ENCODE results near the gene GTF2F2. TPM values are rescaled to one million over a fixed set of nuclear protein-coding genes. Genes with fewer than 3 reads are reported as not detected.

The GTF2F2 gene
- total and polyA plus RNA-seq, 2 donors (not counting 3 experiments of a cell fraction or from before 2014, with no cell fraction given), result 7.5 to 23.6 TPM

DNA sequence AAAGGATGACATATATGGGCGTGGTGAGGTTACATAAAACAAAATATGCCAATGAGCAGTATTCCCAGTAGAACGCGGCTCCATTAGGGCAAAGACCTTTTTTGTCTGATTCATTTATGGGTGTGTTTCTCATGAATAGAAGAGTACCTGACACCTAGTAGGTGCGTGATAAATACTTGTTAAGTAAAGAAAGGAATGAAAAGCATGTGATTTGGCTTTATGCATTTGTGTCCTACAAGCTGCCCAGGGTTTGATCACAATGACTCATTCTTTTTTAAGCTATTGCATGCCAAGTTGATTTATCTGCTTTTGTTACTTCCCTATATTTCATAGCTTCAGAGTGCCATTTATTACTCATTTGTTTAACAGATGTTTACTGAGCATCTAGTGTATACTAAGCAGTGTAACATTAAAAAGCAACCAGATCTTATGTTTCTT lies 99.6 kb downstream of the GTF2F2 start:
- POLR2A ChIA-PET, result no interaction called here
- peak; percentile 86 for DNase-seq (ENCODE audit: low read depth, low spot score)
- H3K4me1 ChIP-seq (ENCODE audit: control insufficient read depth, extremely low read depth, insufficient read depth, low read length), result peaks cover 18% of the 10 kb centered on the region
- no peak overlapping the region for H3K9ac ChIP-seq (replicated peaks; ENCODE audit: extremely low read depth, insufficient read depth, low read length)
- H3K36me3 ChIP-seq (ENCODE audit: control insufficient read depth in 2 of 2, extremely low read depth in 1 of 2, insufficient read depth in 2 of 2, low read length in 2 of 2), result no peaks in the 10 kb centered on the region
- TF ChIP-seq FOS (IDR thresholded peaks at IDR 0.05; ENCODE audit: borderline replicate concordance, insufficient read depth, low read length) (peak; percentile 71), JUN (IDR thresholded peaks at IDR 0.05; ENCODE audit: borderline replicate concordance, insufficient read depth, insufficient read length, low read depth) (peak; percentile 78), EZH2 (IDR thresholded peaks at IDR 0.05; ENCODE audit: borderline replicate concordance, low read depth, low read length, severe bottlenecking) (no peak)
- TF ChIP-seq, protein P1, sequence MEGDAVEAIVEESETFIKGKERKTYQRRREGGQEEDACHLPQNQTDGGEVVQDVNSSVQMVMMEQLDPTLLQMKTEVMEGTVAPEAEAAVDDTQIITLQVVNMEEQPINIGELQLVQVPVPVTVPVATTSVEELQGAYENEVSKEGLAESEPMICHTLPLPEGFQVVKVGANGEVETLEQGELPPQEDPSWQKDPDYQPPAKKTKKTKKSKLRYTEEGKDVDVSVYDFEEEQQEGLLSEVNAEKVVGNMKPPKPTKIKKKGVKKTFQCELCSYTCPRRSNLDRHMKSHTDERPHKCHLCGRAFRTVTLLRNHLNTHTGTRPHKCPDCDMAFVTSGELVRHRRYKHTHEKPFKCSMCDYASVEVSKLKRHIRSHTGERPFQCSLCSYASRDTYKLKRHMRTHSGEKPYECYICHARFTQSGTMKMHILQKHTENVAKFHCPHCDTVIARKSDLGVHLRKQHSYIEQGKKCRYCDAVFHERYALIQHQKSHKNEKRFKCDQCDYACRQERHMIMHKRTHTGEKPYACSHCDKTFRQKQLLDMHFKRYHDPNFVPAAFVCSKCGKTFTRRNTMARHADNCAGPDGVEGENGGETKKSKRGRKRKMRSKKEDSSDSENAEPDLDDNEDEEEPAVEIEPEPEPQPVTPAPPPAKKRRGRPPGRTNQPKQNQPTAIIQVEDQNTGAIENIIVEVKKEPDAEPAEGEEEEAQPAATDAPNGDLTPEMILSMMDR (IDR thresholded peaks at IDR 0.05; ENCODE audit: extremely low read depth in 1 of 2, insufficient read depth in 1 of 2, low read depth in 1 of 2, low read length in 2 of 2), result no peak
- H2AFZ ChIP-seq (ENCODE audit: low read depth, low read length), result peak overlapping the region; percentile 9
- H3K4me3 ChIP-seq (replicated peaks in 1 of 3; ENCODE audit: insufficient read depth in 1 of 3, low read depth in 1 of 3, low read length in 3 of 3), result no peak overlapping the region
- peak overlapping the region; percentile 84 for H3K4me2 ChIP-seq (ENCODE audit: insufficient read depth, low read length)
- intact Hi-C loops (cut with micrococcal nuclease), result no loop called here
- no peaks in the 10 kb centered on the region for H3K9me1 ChIP-seq (replicated peaks; ENCODE audit: control insufficient read depth, extremely low read depth, insufficient read depth, low read length)
- H4K20me1 ChIP-seq (replicated peaks; ENCODE audit: control insufficient read depth, extremely low read depth, insufficient read depth, low read length), result no peaks in the 10 kb centered on the region
- CTCF ChIA-PET, result interaction anchor here (0.8 to 1.8 kb wide), 7 partner anchors 12 to 173 kb away, joined by 3 to 11 read pairs (median 3); partner anchors contain the start of gene KCTD4
- no TSS peak for BruUV-seq (replicated peaks)
- FAIRE-seq, result peak; percentile 83
- no peaks in the 10 kb centered on the region for H3K27me3 ChIP-seq (ENCODE audit: control insufficient read depth in 2 of 2, insufficient read depth in 2 of 2, low read length in 2 of 2)
- H3K79me2 ChIP-seq (ENCODE audit: control insufficient read depth, insufficient read depth, low read length), result peaks cover 1% of the 10 kb centered on the region
- H3K27ac ChIP-seq (ENCODE audit: insufficient read depth, low read depth, low read length), result peak overlapping the region; percentile 28
- H3K9me3 ChIP-seq (replicated peaks; ENCODE audit: control insufficient read depth, insufficient read depth, low read length), result no peaks in the 10 kb centered on the region
- dilution Hi-C loops (cut with MboI; ENCODE audit: extremely low pct_ligation_motif_present, low sequenced_read_pairs), result no loop called here

DNA sequence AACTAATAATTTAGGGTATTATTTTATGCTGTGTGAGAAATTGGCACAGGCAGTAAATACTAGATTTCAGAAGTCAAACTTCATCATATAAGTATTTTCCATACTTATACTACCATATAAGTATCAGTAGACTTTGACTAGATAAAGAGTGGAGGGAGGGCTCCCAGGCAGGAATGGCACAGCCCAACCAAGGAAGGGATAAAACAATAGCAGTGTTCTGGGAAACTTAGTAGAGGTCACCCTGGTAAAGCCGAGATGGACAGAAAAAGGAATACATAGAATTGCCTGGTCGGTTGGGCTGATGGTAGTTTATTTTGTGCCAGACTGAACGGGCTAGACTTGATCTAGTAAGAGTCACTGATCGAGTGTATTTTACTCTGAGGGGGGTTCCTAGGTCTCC lies 100.1 kb downstream of the GTF2F2 start:
- no peak for FAIRE-seq
- Histone ChIP-seq H3K27me3 (ENCODE audit: control insufficient read depth in 2 of 2, insufficient read depth in 2 of 2, low read length in 2 of 2) (no peaks in the 10 kb centered on the region), H3K36me3 (ENCODE audit: control insufficient read depth in 2 of 2, extremely low read depth in 1 of 2, insufficient read depth in 2 of 2, low read length in 2 of 2) (no peaks in the 10 kb centered on the region), H2AFZ (ENCODE audit: low read depth, low read length) (no peak overlapping the region), H3K9me1 (replicated peaks; ENCODE audit: control insufficient read depth, extremely low read depth, insufficient read depth, low read length) (no peaks in the 10 kb centered on the region), H3K4me2 (ENCODE audit: insufficient read depth, low read length) (peak overlapping the region; percentile 84), H3K4me1 (ENCODE audit: control insufficient read depth, extremely low read depth, insufficient read depth, low read length) (peaks cover 18% of the 10 kb centered on the region), H3K79me2 (ENCODE audit: control insufficient read depth, insufficient read depth, low read length) (peaks cover 1% of the 10 kb centered on the region), H3K9me3 (replicated peaks; ENCODE audit: control insufficient read depth, insufficient read depth, low read length) (no peaks in the 10 kb centered on the region), H4K20me1 (replicated peaks; ENCODE audit: control insufficient read depth, extremely low read depth, insufficient read depth, low read length) (no peaks in the 10 kb centered on the region), H3K27ac (ENCODE audit: insufficient read depth, low read depth, low read length) (peak overlapping the region; percentile 2), H3K9ac (replicated peaks; ENCODE audit: extremely low read depth, insufficient read depth, low read length) (no peak overlapping the region), H3K4me3 (replicated peaks in 1 of 3; ENCODE audit: insufficient read depth in 1 of 3, low read depth in 1 of 3, low read length in 3 of 3) (no peak overlapping the region)
- intact Hi-C loops (cut with micrococcal nuclease) (no loop called here), dilution Hi-C loops (cut with MboI; ENCODE audit: extremely low pct_ligation_motif_present, low sequenced_read_pairs) (no loop called here)
- TF ChIP-seq, protein P2, sequence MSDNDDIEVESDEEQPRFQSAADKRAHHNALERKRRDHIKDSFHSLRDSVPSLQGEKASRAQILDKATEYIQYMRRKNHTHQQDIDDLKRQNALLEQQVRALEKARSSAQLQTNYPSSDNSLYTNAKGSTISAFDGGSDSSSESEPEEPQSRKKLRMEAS (IDR thresholded peaks at IDR 0.05; ENCODE audit: insufficient read depth, insufficient read length), result no peak
- no peak for TF ChIP-seq JUN (IDR thresholded peaks at IDR 0.05; ENCODE audit: borderline replicate concordance, insufficient read depth, insufficient read length, low read depth)
- TF ChIP-seq GATA2 (IDR thresholded peaks at IDR 0.05; ENCODE audit: insufficient read depth, insufficient read length, low read depth, low read length), result no peak
- TF ChIP-seq EZH2 (IDR thresholded peaks at IDR 0.05; ENCODE audit: borderline replicate concordance, low read depth, low read length, severe bottlenecking), result no peak
- no peak for TF ChIP-seq FOS (IDR thresholded peaks at IDR 0.05; ENCODE audit: borderline replicate concordance, insufficient read depth, low read length)
- TF ChIP-seq POLR2A (IDR thresholded peaks at IDR 0.05; ENCODE audit: low read depth, low read length), result no peak
- TF ChIP-seq, protein P1 (IDR thresholded peaks at IDR 0.05; ENCODE audit: extremely low read depth in 1 of 2, insufficient read depth in 1 of 2, low read depth in 1 of 2, low read length in 2 of 2), result no peak
- TF ChIP-seq POLR2AphosphoS5 (IDR thresholded peaks at IDR 0.05; ENCODE audit: insufficient read depth, low read depth, low read length), result no peak
- no peak for TF ChIP-seq MYC (IDR thresholded peaks at IDR 0.05; ENCODE audit: low read depth, low read length)
- DNase-seq (ENCODE audit: low read depth, low spot score), result no peak
- BruUV-seq (replicated peaks), result no TSS peak
- CTCF ChIA-PET, result interaction anchor here (1.2 to 1.8 kb wide), 3 partner anchors 12 to 173 kb away, joined by 4 to 11 read pairs (median 6); partner anchors contain the start of gene KCTD4
- POLR2A ChIA-PET, result no interaction called here
